Measurements from ENCODE around the gene EFCAB8.

EFCAB8 gene

DNA sequence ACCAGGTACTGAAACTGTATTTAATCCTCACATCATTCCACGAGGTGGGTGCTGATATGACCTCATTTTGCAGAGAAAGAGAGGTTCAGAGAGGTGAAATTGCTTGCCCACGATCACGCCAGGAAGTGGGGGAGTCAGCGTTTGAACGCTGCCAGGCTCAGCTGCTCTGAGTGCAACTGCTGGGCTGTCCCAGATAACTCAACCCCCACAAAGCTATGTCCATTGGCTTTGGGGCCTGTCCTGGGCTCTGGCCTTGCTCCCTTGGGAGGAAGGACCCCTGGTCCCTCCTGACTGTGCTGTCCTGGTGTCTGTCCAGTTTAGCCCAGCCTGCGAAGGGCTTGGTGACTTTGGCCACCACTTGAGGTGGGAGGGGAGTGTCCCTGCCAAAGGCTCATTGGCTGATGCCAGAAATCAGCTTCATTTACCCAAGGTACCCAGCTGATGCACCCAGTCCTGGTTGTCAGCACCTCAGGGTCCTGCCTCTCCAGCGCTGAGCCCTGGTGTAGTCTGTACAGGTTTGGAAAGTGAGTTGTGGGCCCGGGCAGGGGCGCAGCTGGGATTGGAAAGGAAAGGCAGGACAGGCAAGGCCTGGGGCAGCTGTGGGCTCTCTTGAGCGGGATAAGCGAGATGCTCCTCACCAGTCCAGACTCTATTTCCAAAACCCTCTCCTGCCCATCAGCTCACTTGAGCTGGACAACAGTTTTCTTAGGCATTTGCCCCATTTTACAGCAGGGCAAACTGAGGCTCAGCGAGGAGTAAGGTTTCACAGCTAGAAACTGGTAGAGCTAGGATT, 107.1 kb downstream of the EFCAB8 start:
- CTCF ChIA-PET, result interaction anchor here (1.1 kb wide), 1 partner anchor 20 kb away, joined by 4 read pairs; no protein-coding TSS in a partner anchor
- TF ChIP-seq, protein P1, sequence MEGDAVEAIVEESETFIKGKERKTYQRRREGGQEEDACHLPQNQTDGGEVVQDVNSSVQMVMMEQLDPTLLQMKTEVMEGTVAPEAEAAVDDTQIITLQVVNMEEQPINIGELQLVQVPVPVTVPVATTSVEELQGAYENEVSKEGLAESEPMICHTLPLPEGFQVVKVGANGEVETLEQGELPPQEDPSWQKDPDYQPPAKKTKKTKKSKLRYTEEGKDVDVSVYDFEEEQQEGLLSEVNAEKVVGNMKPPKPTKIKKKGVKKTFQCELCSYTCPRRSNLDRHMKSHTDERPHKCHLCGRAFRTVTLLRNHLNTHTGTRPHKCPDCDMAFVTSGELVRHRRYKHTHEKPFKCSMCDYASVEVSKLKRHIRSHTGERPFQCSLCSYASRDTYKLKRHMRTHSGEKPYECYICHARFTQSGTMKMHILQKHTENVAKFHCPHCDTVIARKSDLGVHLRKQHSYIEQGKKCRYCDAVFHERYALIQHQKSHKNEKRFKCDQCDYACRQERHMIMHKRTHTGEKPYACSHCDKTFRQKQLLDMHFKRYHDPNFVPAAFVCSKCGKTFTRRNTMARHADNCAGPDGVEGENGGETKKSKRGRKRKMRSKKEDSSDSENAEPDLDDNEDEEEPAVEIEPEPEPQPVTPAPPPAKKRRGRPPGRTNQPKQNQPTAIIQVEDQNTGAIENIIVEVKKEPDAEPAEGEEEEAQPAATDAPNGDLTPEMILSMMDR (IDR thresholded peaks at IDR 0.05; ENCODE audit: insufficient read depth, low read length, missing control alignments), result no peak
- no peak overlapping the region for H3K4me3 ChIP-seq (ENCODE audit: low read depth, low read length)
- POLR2A ChIA-PET, result no interaction called here
- no peak for DNase-seq (ENCODE audit: low read depth, low spot score)

DNA sequence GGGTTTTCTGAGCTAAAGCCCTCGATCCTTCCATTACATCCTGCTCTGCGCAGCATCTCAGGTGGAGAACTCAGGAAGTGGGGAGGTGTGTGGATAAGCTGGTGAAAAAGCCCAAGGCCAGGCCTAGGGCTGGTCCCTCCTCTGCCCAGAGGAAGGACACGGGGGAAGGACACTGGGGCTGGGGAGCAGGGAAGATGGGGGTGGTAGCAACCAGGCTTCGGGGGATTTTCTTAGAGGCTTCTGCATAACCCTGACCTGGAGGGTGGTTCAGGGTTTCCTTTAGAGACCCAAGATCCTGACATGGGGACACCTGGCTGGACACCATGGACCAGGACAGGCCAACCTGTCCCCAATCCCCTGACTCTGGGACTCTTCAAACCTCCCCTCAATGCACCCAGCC, 107.7 kb downstream of the EFCAB8 start:
- DNase-seq (ENCODE audit: low read depth, low spot score), result no peak
- H3K4me3 ChIP-seq (ENCODE audit: low read depth, low read length), result no peak overlapping the region
- ChIA-PET POLR2A (no interaction called here), CTCF (interaction anchor here (1.1 kb wide), 1 partner anchor 21 kb away, joined by 4 read pairs; no protein-coding TSS in a partner anchor)
- TF ChIP-seq, protein P1 (IDR thresholded peaks at IDR 0.05; ENCODE audit: insufficient read depth, low read length, missing control alignments), result no peak

DNA sequence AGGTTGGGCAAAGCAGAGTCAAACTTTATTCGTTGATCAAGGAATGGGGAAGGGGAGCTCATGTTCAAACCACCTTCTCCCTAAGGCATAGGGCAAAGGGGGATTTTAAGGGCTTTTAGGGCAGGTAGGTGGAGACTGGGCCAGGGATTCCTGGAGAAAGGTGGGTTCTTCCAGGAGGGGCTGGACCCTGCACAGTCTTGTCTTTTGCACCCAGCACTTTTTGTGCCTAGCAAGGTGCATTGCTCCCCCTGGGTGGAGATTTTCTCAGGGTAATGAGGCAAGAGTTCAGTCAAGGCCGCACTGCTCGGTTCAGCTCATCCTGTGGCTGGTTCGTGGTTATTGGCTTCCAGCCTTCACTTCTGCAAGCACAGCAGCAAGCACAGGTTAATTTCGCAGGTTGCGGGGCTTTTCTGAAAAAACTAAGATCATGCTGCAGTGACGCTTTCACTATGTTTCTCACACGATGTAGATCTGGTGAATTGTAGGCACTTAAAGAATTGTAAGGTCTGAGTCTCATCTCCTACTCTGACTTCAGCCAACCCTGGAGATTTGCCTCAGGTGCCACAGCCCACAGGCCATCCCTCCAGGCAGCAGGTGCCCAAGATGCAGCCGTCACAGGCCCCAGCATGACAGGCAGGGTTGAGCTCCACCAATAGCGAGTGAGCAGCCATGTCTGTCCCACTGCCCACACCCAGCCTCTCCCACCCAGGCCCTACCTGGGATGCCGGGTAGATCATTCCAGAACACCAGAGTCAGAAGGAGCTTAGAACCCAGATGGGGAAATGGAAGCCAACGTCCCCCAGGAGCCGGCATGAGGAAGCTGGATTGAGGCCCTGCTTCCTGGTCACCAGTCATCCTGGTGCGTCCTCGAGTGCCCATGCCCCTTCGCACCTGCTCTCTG, 108.4 kb downstream of the EFCAB8 start:
- ChIA-PET CTCF (interaction anchor here (0.7 to 1.1 kb wide), 2 partner anchors 17 to 21 kb away, joined by 3 to 4 read pairs; no protein-coding TSS in a partner anchor), POLR2A (no interaction called here)
- no peak for DNase-seq (ENCODE audit: low read depth, low spot score)
- no peak overlapping the region for H3K4me3 ChIP-seq (ENCODE audit: low read depth, low read length)
- TF ChIP-seq, protein P1 (IDR thresholded peaks at IDR 0.05; ENCODE audit: insufficient read depth, low read length, missing control alignments), result no peak

DNA sequence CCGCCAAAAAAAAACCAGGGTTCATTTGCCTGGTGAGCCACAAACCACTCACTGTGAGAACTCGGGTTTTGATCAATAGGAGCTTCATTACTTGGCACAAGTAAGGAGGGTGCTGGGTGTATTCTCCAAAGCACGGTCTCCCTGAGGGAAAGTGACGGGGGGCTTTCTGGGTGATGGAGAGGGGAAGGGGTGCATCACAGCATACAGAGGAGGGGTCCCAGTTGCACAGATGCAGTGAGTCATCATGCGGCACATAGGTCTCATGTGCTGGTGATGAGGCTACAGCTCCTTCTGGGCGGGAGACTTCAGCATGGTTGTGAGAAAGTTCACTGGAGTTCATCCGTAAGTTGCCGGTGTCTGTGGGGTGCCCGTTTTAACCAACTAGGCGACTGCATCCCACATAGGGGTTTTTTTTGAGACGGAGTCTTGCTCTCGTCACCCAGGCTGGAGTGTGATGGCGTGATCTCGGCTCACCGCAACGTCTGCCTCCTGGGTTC, 109.3 kb downstream of the EFCAB8 start:
- POLR2A ChIA-PET, result interaction anchor here (0.7 kb wide), 1 partner anchor 119 kb away, joined by 3 read pairs; no protein-coding TSS in a partner anchor
- DNase-seq (ENCODE audit: low read depth, low spot score), result no peak
- CTCF ChIA-PET, result interaction anchor here (0.7 kb wide), 1 partner anchor 16 kb away, joined by 3 read pairs; no protein-coding TSS in a partner anchor
- H3K4me3 ChIP-seq (ENCODE audit: low read depth, low read length), result no peak overlapping the region
- TF ChIP-seq, protein P1 (IDR thresholded peaks at IDR 0.05; ENCODE audit: insufficient read depth, low read length, missing control alignments), result no peak

DNA sequence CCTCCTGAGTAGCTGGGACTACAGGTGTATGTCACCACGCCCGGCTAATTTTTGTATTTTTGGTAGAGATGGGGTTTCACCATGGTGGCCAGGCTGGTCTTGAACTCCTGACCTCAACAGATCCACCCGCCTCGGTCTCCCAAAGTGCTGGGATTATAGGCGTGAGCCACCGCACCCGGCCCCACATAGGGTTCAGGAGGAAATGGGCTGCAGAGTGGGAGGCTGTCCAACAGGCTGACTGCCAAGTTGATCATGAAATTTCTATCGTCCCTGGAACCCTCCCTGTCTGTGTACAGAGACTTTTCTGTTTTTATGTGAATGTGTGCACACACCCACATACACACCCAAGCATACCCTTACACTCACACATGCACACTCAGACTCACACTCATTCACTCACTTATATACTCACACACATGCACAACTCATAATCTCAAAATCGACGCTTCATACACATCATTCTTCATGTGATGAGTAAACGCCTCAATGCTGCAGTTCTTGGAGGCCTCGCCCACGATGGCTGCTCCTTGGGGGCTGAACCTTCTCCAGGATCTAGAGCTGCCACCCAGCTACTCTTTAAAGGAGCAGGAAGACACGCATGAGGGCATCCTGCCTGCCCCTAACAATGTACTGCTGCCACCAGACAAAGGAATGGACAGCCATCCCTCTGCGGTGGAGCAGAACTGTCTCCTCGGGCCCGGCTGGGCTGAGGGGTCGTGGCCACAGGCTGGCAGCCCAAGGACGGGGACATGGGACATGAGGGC, 109.9 kb downstream of the EFCAB8 start:
- POLR2A ChIA-PET, result interaction anchor here (0.7 kb wide), 1 partner anchor 120 kb away, joined by 3 read pairs; no protein-coding TSS in a partner anchor
- TF ChIP-seq, protein P1 (IDR thresholded peaks at IDR 0.05; ENCODE audit: insufficient read depth, low read length, missing control alignments), result no peak
- CTCF ChIA-PET, result no interaction called here
- no peak overlapping the region for H3K4me3 ChIP-seq (ENCODE audit: low read depth, low read length)
- DNase-seq (ENCODE audit: low read depth, low spot score), result no peak
